ENCODE data around the gene LYSMD4.

LYSMD4 gene

GRCh38 chr15:99696096-99696495, 37.1 kb downstream of the LYSMD4 start:
- no peak for DNase-seq
- Histone ChIP-seq H3K4me1 (peaks cover 17% of the 10 kb centered on the region), H3K36me3 (no peaks in the 10 kb centered on the region; the same call in 1 of the 2 replicates), H3K4me3 (ENCODE audit: low read depth, low read length) (no peak overlapping the region), H3K27me3 (no peaks in the 10 kb centered on the region), H3K9me3 (no peaks in the 10 kb centered on the region)
- TF ChIP-seq CTCF (IDR thresholded peaks at IDR 0.05; ENCODE audit: low read depth, low read length): no peak

- no peaks in the 10 kb centered on the region for H3K27me3 ChIP-seq
- no peaks in the 10 kb centered on the region; the same call in 1 of the 2 replicates for H3K36me3 ChIP-seq
- H3K4me1 ChIP-seq: peaks cover 18% of the 10 kb centered on the region
- H3K4me3 ChIP-seq (ENCODE audit: low read depth, low read length): peak overlapping the region; percentile 17
- no peak for TF ChIP-seq CTCF (IDR thresholded peaks at IDR 0.05; ENCODE audit: low read depth, low read length)
- H3K9me3 ChIP-seq: no peaks in the 10 kb centered on the region
- DNase-seq: peak; percentile 90
Observed at GRCh38 chr15:99692825-99693224, 40.4 kb downstream of the LYSMD4 start.

GRCh38 chr15:99686290-99686689, 46.9 kb downstream of the LYSMD4 start:
- H3K4me1 ChIP-seq: 0 out of 2 replicates have a peak, but pooled peaks cover 3% of the 10 kb centered on the region
- no peak for TF ChIP-seq CTCF (IDR thresholded peaks at IDR 0.05; ENCODE audit: low read depth, low read length)

GRCh38 chr15:99683000-99683670, 50.1 kb downstream of the LYSMD4 start:
- DNase-seq: no peak
- no peaks in the 10 kb centered on the region for H3K9me3 ChIP-seq
- no peaks in the 10 kb centered on the region for H3K27me3 ChIP-seq
- no peak for TF ChIP-seq CTCF (IDR thresholded peaks at IDR 0.05; ENCODE audit: low read depth, low read length)
- peaks cover 12% of the 10 kb centered on the region for H3K36me3 ChIP-seq
- 0 out of 2 replicates have a peak, but pooled peaks cover 3% of the 10 kb centered on the region for H3K4me1 ChIP-seq
- no peak overlapping the region for H3K4me3 ChIP-seq (ENCODE audit: low read depth, low read length)

More at GRCh38 chr15:99686290-99686689, 46.9 kb downstream of the LYSMD4 start:
- Histone ChIP-seq H3K36me3 (peaks cover 3% of the 10 kb centered on the region), H3K27me3 (no peaks in the 10 kb centered on the region), H3K4me3 (ENCODE audit: low read depth, low read length) (no peak overlapping the region), H3K9me3 (no peaks in the 10 kb centered on the region)
- DNase-seq: no peak

- TF ChIP-seq CTCF (IDR thresholded peaks at IDR 0.05; ENCODE audit: low read depth, low read length): no peak
- DNase-seq: no peak
- Histone ChIP-seq H3K36me3 (peaks cover 12% of the 10 kb centered on the region), H3K27me3 (no peaks in the 10 kb centered on the region), H3K9me3 (no peaks in the 10 kb centered on the region), H3K4me1 (no peaks in the 10 kb centered on the region), H3K4me3 (ENCODE audit: low read depth, low read length) (no peak overlapping the region)
Observed at GRCh38 chr15:99682455-99682854, 50.8 kb downstream of the LYSMD4 start.

GRCh38 chr15:99681990-99682389, 51.2 kb downstream of the LYSMD4 start:
- Histone ChIP-seq H3K9me3 (no peaks in the 10 kb centered on the region), H3K36me3 (peaks cover 12% of the 10 kb centered on the region), H3K4me1 (no peaks in the 10 kb centered on the region), H3K27me3 (no peaks in the 10 kb centered on the region), H3K4me3 (ENCODE audit: low read depth, low read length) (no peak overlapping the region)
- DNase-seq: no peak
- no peak for TF ChIP-seq CTCF (IDR thresholded peaks at IDR 0.05; ENCODE audit: low read depth, low read length)

Measured in BE2C (cell line).